Neutrophil (primary cell): Measurements from ENCODE around the gene RADX.

ENCODE experiments used
- H3K27ac ChIP-seq: fragments of 200-600 bp; sonication (generic); 2 replicates; pipeline ENCODE4 v1.5.1; 2016; ENCODE audit warnings: mild to moderate bottlenecking, moderate library complexity
- H3K27me3 ChIP-seq: fragments of 200-600 bp; sonication (generic); 2 replicates; pipeline ENCODE4 v1.6.0; 2016; ENCODE audit warnings: mild to moderate bottlenecking
- H3K36me3 ChIP-seq: fragments of 200-600 bp; sonication (generic); 2 replicates; pipeline ENCODE4 v1.5.1; 2017
- H3K4me1 ChIP-seq, 2 experiments: fragments of 200-600 bp in 1 of 2; sonication (generic) in 1 of 2; 1 replicate in 1 of 2; 2 replicates in 1 of 2; pipeline versions ENCODE4 v1.5.1 to v1.6.1; 2013 to 2016; ENCODE audit warnings: low read depth in 1 of 2, low read length in 1 of 2, mild to moderate bottlenecking in 1 of 2, moderate library complexity in 1 of 2; ENCODE audit not compliant: control insufficient read depth in 1 of 2, insufficient read depth in 1 of 2
- H3K4me3 ChIP-seq, 2 experiments: fragments of 200-600 bp in 1 of 2; sonication (generic) in 1 of 2; 1 replicate in 1 of 2; 2 replicates in 1 of 2; pipeline ENCODE4 v1.5.1; 2013 to 2016; ENCODE audit warnings: low read depth in 1 of 2, low read length in 1 of 2, mild to moderate bottlenecking in 1 of 2, moderate library complexity in 1 of 2
- H3K9me3 ChIP-seq: fragments of 200-600 bp; sonication (generic); 2 replicates; pipeline ENCODE4 v1.5.1; 2016
- TF ChIP-seq, protein P1 (sequence below): fragments of 200-600 bp; sonication (generic); IDR thresholded peaks from 2 replicates; pipeline ENCODE4 v1.5.1; 2016; ENCODE audit warnings: antibody characterized with exemption

The RADX gene

DNA sequence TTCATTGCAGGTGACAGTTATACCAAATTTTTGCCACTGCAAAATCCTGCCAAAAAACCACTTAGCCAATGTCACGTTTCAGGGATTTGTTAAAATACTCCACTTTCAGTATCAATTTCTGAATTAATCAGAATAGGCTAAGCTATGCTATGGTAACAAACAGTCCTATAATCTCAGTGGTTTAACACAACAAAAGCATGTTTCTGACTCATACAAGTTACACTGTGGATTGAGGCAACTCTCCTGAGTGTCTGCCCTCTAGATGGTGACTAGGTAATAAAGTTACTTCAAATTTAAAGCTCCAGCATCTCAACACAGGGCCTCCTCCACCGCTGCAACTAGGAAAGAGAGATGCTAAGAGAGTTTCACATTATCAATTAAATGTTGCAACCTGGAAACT lies 23.0 kb upstream of the RADX start:
- no peaks in the 10 kb centered on the region for H3K36me3 ChIP-seq
- TF ChIP-seq, protein P1, sequence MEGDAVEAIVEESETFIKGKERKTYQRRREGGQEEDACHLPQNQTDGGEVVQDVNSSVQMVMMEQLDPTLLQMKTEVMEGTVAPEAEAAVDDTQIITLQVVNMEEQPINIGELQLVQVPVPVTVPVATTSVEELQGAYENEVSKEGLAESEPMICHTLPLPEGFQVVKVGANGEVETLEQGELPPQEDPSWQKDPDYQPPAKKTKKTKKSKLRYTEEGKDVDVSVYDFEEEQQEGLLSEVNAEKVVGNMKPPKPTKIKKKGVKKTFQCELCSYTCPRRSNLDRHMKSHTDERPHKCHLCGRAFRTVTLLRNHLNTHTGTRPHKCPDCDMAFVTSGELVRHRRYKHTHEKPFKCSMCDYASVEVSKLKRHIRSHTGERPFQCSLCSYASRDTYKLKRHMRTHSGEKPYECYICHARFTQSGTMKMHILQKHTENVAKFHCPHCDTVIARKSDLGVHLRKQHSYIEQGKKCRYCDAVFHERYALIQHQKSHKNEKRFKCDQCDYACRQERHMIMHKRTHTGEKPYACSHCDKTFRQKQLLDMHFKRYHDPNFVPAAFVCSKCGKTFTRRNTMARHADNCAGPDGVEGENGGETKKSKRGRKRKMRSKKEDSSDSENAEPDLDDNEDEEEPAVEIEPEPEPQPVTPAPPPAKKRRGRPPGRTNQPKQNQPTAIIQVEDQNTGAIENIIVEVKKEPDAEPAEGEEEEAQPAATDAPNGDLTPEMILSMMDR: no peak
- H3K4me3 ChIP-seq: no peak overlapping the region
- no peaks in the 10 kb centered on the region for H3K27me3 ChIP-seq
- no peaks in the 10 kb centered on the region for H3K9me3 ChIP-seq
- H3K4me1 ChIP-seq: no peaks in the 10 kb centered on the region
- H3K27ac ChIP-seq: no peak overlapping the region

GRCh38 chrX:106599411-106599810 lies 12.4 kb upstream of the RADX start:
- no peak overlapping the region for H3K4me3 ChIP-seq
- no peaks in the 10 kb centered on the region for H3K27me3 ChIP-seq
- no peaks in the 10 kb centered on the region for H3K4me1 ChIP-seq

DNA sequence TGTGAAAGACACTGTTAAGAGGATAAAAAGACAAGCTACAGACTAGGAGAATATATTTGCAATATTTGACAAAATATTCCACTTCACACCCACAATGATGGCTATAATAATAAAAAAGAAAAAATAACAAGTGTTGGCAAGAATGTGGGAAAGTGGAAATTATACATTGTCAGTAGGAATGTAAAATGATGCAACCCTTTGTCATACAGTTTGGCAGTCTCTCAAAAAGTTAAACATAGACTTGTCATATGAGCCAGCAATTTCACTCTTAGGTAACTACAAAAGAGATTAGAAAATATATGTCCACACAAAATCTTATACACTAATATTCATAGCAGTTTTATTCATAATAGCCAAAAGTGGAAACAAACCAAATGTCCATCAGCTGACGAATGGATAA lies 5.2 kb upstream of the RADX start:
- H3K4me1 ChIP-seq: no peaks in the 10 kb centered on the region
- H3K4me3 ChIP-seq: no peak overlapping the region
- H3K27ac ChIP-seq: no peak overlapping the region
- peaks cover 10% of the 10 kb centered on the region for H3K27me3 ChIP-seq
- H3K9me3 ChIP-seq: no peaks in the 10 kb centered on the region
- TF ChIP-seq, protein P1: no peak
- H3K36me3 ChIP-seq: no peaks in the 10 kb centered on the region

More at GRCh38 chrX:106599411-106599810, 12.4 kb upstream of the RADX start:
- H3K36me3 ChIP-seq: no peaks in the 10 kb centered on the region
- H3K9me3 ChIP-seq: no peaks in the 10 kb centered on the region
- H3K27ac ChIP-seq: no peak overlapping the region
- TF ChIP-seq, protein P1: no peak

DNA sequence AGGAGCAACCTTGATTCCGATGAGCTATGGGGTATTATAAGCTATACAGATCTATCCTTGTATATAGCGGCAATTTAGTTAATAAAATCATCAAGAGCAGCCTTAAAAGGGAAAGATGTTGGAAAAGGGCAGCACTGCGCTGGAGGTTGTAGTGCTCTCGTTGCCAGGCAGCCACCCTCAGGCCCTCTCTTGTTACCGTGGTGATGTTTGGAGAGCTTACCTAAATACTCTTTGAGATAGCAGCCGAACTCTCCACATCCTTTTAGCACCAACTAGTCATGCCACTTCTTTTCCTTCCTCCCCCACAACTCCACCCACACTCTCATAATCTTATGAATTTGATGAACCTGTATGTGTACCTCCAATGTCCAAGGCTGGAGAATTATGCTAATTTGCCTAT lies 3.8 kb upstream of the RADX start:
- no peaks in the 10 kb centered on the region for H3K9me3 ChIP-seq
- no peak overlapping the region for H3K27ac ChIP-seq
- H3K36me3 ChIP-seq: no peaks in the 10 kb centered on the region
- H3K4me3 ChIP-seq: no peak overlapping the region
- peaks cover 25% of the 10 kb centered on the region for H3K27me3 ChIP-seq
- no peaks in the 10 kb centered on the region for H3K4me1 ChIP-seq
- TF ChIP-seq, protein P1: no peak

DNA sequence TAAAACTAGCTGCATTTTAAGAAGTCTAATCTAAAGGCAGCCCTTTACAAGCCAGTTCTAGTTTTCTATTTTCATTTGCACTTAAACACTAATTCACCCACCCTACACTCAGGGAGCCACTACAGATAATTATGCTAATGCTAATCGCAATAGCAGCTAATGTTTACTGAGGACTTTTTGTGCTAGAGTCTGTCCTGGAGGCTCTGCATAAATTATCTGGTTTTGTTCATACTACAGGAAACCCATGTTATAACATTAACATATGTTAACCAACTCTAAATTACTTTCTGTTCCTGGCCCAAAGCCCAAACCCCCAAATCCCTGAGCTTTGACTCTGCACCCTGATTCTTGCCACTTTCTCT lies 480 bp upstream of the RADX start:
- Histone ChIP-seq H3K27ac (no peak overlapping the region), H3K9me3 (no peaks in the 10 kb centered on the region), H3K4me1 (no peaks in the 10 kb centered on the region), H3K27me3 (peaks cover 37% of the 10 kb centered on the region), H3K36me3 (no peaks in the 10 kb centered on the region), H3K4me3 (no peak overlapping the region)
- TF ChIP-seq, protein P1: no peak

- H3K27ac ChIP-seq: no peak overlapping the region
- TF ChIP-seq, protein P1: no peak
Observed at GRCh38 chrX:106612393-106612763, 600 bp downstream of the RADX start.

More at GRCh38 chrX:106612393-106612763, 600 bp downstream of the RADX start:
- Histone ChIP-seq H3K27me3 (peaks cover 37% of the 10 kb centered on the region), H3K9me3 (no peaks in the 10 kb centered on the region), H3K4me3 (no peak overlapping the region), H3K4me1 (no peaks in the 10 kb centered on the region), H3K36me3 (no peaks in the 10 kb centered on the region)
